HS-5 (cell line): Measurements from ENCODE around the gene PFKL.
"Not testable (repeated sequence)": the region's sequence is repeated elsewhere in the genome, so short reads cannot be mapped to it uniquely, and the experiment has no call there.

Experiments
- DNase-seq: peaks from one replicate; pipeline ENCODE4 v3.0.0-alpha.2; 2012; ENCODE audit warnings: low read depth

PFKL gene

GRCh38 chr21:44329086-44329889 lies 29.4 kb downstream of the PFKL start:
- no peak for DNase-seq

GRCh38 chr21:44329971-44330681 lies 30.3 kb downstream of the PFKL start:
- DNase-seq = no peak

- DNase-seq = no peak
Observed at GRCh38 chr21:44330698-44331097, 30.8 kb downstream of the PFKL start.

- DNase-seq = no peak
Observed at GRCh38 chr21:44331209-44331608, 31.4 kb downstream of the PFKL start.

GRCh38 chr21:44331650-44332307 lies 31.9 kb downstream of the PFKL start:
- DNase-seq = no peak

- DNase-seq = no peak
Observed at GRCh38 chr21:44332383-44332782, 32.5 kb downstream of the PFKL start.

GRCh38 chr21:44332965-44333364 lies 33.1 kb downstream of the PFKL start:
- DNase-seq = no peak

GRCh38 chr21:44333509-44334328 lies 33.9 kb downstream of the PFKL start:
- no peak for DNase-seq

- DNase-seq = no peak
Observed at GRCh38 chr21:44334329-44335030, 34.6 kb downstream of the PFKL start.

GRCh38 chr21:44335266-44336059 lies 35.6 kb downstream of the PFKL start:
- no peak for DNase-seq

GRCh38 chr21:44337449-44337848 lies 37.6 kb downstream of the PFKL start:
- DNase-seq = no peak

- DNase-seq = no peak
Observed at GRCh38 chr21:44337941-44338895, 38.4 kb downstream of the PFKL start.

GRCh38 chr21:44338971-44339910 lies 39.4 kb downstream of the PFKL start, which contains the start of gene CFAP410:
Gene CFAP410, minus strand, starts transcription at chr21:44339390. Its CDS starts 196 bp downstream, at chr21:44339194.
- DNase-seq = peak; percentile 67

- DNase-seq = not testable (repeated sequence)
Observed at GRCh38 chr21:44341726-44342458, 42.0 kb downstream of the PFKL start.

- DNase-seq = not testable (repeated sequence)
Observed at GRCh38 chr21:44342981-44343380, 43.1 kb downstream of the PFKL start.

- DNase-seq = no peak
Observed at GRCh38 chr21:44344541-44345183, 44.8 kb downstream of the PFKL start.

- DNase-seq = no peak
Observed at GRCh38 chr21:44345495-44345894, 45.6 kb downstream of the PFKL start.
